Activated naive CD8-positive, alpha-beta T cell treated with anti-CD3 and anti-CD28 coated beads for 36 hours (primary cell): Measurements from ENCODE around the gene DCDC1. TPM values are rescaled to one million over a fixed set of nuclear protein-coding genes. Genes with fewer than 3 reads are reported as not detected.
"Not testable (repeated sequence)": the region's sequence is repeated elsewhere in the genome, so short reads cannot be mapped to it uniquely, and the experiment has no call there.

ENCODE experiments used
- DNase-seq: peaks from one replicate; pipeline ENCODE4 v3.0.0; 2021
- H3K27ac Mint-ChIP-seq: one replicate; pipeline ENCODE4 v1.8.0; 2022; ENCODE audit warnings: mild to moderate bottlenecking, moderate library complexity, mixed read lengths
- H3K27me3 Mint-ChIP-seq: one replicate; pipeline ENCODE4 v1.8.0; 2022; ENCODE audit warnings: mild to moderate bottlenecking, mixed read lengths
- H3K36me3 Mint-ChIP-seq: one replicate; pipeline ENCODE4 v1.8.0; 2021; ENCODE audit warnings: mild to moderate bottlenecking, mixed read lengths
- H3K4me1 Mint-ChIP-seq: one replicate; pipeline ENCODE4 v1.8.0; 2021; ENCODE audit warnings: mixed read lengths
- H3K4me3 Mint-ChIP-seq: one replicate; pipeline ENCODE4 v1.8.0; 2022; ENCODE audit warnings: mild to moderate bottlenecking, moderate library complexity, mixed read lengths
- H3K9me3 Mint-ChIP-seq: one replicate; pipeline ENCODE4 v1.8.0; 2022; ENCODE audit warnings: mixed read lengths
- total RNA-seq, 2 experiments: library from RNA; stranded (reverse); gene quantifications; one replicate each; pipeline ENCODE4 v1.2.3, GENCODE V29; 2021

The DCDC1 gene
- total RNA-seq, 2 experiments from 2014 or later: 0.14 to 0.36 TPM

- Mint-ChIP-seq H3K36me3 (no peaks in the 10 kb centered on the region), H3K4me1 (no peaks in the 10 kb centered on the region), H3K4me3 (no peak overlapping the region), H3K27ac (no peak overlapping the region), H3K9me3 (no peaks in the 10 kb centered on the region), H3K27me3 (no peaks in the 10 kb centered on the region)
- DNase-seq: no peak
Observed at GRCh38 chr11:30984827-30985226, 384.7 kb downstream of the DCDC1 start.

GRCh38 chr11:30984442-30984816, 385.1 kb downstream of the DCDC1 start:
- no peak for DNase-seq
- no peaks in the 10 kb centered on the region for H3K4me1 Mint-ChIP-seq
- H3K36me3 Mint-ChIP-seq: no peaks in the 10 kb centered on the region
- no peaks in the 10 kb centered on the region for H3K27me3 Mint-ChIP-seq
- no peaks in the 10 kb centered on the region for H3K9me3 Mint-ChIP-seq
- no peak overlapping the region for H3K27ac Mint-ChIP-seq
- H3K4me3 Mint-ChIP-seq: no peak overlapping the region

- H3K9me3 Mint-ChIP-seq: no peaks in the 10 kb centered on the region
- H3K27me3 Mint-ChIP-seq: no peaks in the 10 kb centered on the region
- no peak overlapping the region for H3K4me3 Mint-ChIP-seq
- no peak for DNase-seq
- H3K4me1 Mint-ChIP-seq: no peaks in the 10 kb centered on the region
- H3K27ac Mint-ChIP-seq: no peak overlapping the region
- H3K36me3 Mint-ChIP-seq: no peaks in the 10 kb centered on the region
Observed at GRCh38 chr11:30983776-30984441, 385.6 kb downstream of the DCDC1 start.

GRCh38 chr11:30983143-30983542, 386.4 kb downstream of the DCDC1 start:
- no peak overlapping the region for H3K4me3 Mint-ChIP-seq
- H3K27me3 Mint-ChIP-seq: no peaks in the 10 kb centered on the region
- H3K9me3 Mint-ChIP-seq: no peaks in the 10 kb centered on the region
- H3K4me1 Mint-ChIP-seq: no peaks in the 10 kb centered on the region
- DNase-seq: no peak
- no peak overlapping the region for H3K27ac Mint-ChIP-seq
- no peaks in the 10 kb centered on the region for H3K36me3 Mint-ChIP-seq

DNA sequence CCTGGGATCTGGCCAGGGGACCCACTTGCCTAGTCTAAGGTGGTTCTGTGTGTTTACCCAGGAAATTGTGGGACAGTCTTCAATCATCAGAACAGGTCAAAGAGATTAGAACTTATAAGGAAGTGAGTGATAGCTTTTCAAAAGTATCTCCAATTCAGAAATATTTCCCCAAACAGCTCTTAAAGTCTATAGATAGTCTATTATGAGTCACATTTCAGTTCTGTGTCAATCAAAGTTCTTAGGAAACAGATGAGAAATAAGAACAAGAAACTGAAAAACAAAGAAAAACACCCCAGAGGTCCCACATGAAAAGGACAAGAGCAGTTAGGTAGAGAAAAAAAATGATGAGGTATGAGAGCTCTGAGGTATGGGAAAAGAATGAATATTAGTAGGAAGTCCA, 402.0 kb downstream of the DCDC1 start:
- H3K9me3 Mint-ChIP-seq: peaks cover 5% of the 10 kb centered on the region
- no peaks in the 10 kb centered on the region for H3K4me1 Mint-ChIP-seq
- no peaks in the 10 kb centered on the region for H3K27me3 Mint-ChIP-seq
- no peak overlapping the region for H3K27ac Mint-ChIP-seq
- no peak overlapping the region for H3K4me3 Mint-ChIP-seq
- no peaks in the 10 kb centered on the region for H3K36me3 Mint-ChIP-seq
- no peak for DNase-seq

DNA sequence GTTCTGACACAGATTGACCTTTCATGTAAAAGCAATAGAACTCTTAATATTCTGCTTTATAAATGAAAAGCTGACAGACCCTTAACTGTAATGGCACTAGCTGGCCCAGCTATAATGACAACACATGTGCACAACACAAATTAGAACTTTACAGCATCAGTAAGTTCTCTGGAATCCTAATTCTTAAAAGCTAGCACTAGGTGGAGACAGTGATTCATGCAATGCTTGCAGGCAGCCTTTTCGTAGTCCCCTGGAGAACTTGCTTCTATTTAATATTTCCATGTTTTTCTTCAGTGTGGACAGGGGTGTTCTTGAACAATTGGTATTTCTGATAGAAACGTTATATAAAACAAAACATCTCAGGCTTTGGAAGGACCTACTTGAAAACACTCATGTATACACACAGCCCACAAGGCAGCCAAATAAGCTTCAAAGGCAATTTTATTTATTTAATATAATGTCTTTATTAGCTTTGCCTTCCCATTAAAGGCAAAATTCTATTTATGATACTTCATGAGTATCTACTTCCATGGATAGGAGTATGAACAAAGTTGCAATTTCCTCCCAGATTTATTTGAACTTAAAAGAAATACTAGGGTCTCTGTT, 409.0 kb downstream of the DCDC1 start:
- Mint-ChIP-seq H3K4me1 (no peaks in the 10 kb centered on the region), H3K27ac (no peak overlapping the region), H3K27me3 (no peaks in the 10 kb centered on the region), H3K4me3 (no peak overlapping the region), H3K9me3 (no peaks in the 10 kb centered on the region), H3K36me3 (no peaks in the 10 kb centered on the region)
- DNase-seq: no peak

- no peaks in the 10 kb centered on the region for H3K27me3 Mint-ChIP-seq
- H3K27ac Mint-ChIP-seq: no peak overlapping the region
- no peaks in the 10 kb centered on the region for H3K9me3 Mint-ChIP-seq
- no peak for DNase-seq
- no peaks in the 10 kb centered on the region for H3K4me1 Mint-ChIP-seq
- H3K36me3 Mint-ChIP-seq: no peaks in the 10 kb centered on the region
- no peak overlapping the region for H3K4me3 Mint-ChIP-seq
Observed at GRCh38 chr11:30956751-30957150, 412.8 kb downstream of the DCDC1 start.

GRCh38 chr11:30949838-30950237, 419.7 kb downstream of the DCDC1 start:
- no peak for DNase-seq
- Mint-ChIP-seq H3K9me3 (no peaks in the 10 kb centered on the region), H3K4me1 (no peaks in the 10 kb centered on the region), H3K27ac (no peak overlapping the region), H3K36me3 (no peaks in the 10 kb centered on the region), H3K4me3 (no peak overlapping the region), H3K27me3 (no peaks in the 10 kb centered on the region)

DNA sequence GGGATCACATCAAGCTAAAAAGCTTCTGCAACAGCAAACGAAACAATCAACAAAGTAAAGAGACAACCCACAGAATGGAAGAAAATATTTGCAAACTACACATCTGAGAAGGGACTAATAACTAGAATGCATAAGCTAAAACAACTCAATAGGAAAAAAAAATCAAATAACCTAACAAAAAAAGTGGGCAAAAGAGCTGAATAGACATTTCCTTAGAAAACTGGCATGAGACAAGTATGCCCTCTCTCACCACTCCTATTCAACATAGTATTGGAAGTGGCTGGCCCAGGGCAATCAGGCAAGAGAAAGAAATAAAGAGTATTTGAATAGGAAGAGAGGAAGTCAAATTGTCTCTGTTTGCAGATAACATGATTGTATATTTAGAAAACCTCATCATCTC, 421.8 kb downstream of the DCDC1 start:
- H3K27me3 Mint-ChIP-seq, H3K4me3 Mint-ChIP-seq, H3K27ac Mint-ChIP-seq, H3K4me1 Mint-ChIP-seq, DNase-seq, H3K9me3 Mint-ChIP-seq, H3K36me3 Mint-ChIP-seq: not testable (repeated sequence)

DNA sequence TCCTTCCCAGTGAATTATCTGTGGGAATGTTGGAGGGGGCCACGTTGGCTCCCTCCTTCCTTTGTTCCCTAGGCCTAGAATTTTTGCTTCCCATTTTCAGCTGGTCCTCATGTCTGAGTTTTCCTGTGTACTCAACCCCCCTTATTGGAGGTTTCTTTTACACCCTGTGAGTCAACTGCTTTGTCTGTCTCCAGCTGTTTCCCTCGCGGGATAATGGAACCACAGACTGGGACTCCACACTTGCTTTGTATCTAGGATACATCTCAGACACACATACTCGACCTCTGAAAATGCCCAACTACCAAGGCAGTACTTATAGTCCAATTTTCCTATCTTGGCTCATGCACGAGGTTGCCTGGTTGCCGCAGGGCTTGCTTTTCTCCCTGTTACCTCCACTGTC, 430.7 kb downstream of the DCDC1 start:
- no peak overlapping the region for H3K27ac Mint-ChIP-seq
- H3K9me3 Mint-ChIP-seq: peaks cover 5% of the 10 kb centered on the region
- no peak for DNase-seq
- H3K27me3 Mint-ChIP-seq: peaks cover 5% of the 10 kb centered on the region
- no peaks in the 10 kb centered on the region for H3K4me1 Mint-ChIP-seq
- H3K36me3 Mint-ChIP-seq: no peaks in the 10 kb centered on the region
- no peak overlapping the region for H3K4me3 Mint-ChIP-seq

DNA sequence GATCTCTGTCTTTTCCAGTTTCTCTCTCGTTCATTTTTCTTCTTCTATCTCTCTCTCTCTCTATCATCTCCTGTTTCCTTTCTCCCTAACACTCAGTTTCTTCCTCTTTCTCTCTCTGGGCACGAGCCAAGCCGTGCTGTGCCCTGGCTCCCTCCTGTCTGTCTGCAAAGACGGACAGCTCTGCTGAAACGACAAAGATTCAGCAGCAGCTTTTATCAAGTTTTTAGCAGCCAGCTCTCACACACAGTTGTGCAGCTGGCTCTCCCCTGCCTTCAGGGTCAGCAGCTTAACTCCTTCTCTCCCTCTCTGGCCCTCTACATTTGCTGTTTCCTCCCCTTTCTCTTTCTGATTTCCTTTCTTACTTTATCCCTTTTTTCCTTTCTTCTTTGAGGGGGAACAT, 431.4 kb downstream of the DCDC1 start:
- Mint-ChIP-seq H3K36me3 (no peaks in the 10 kb centered on the region), H3K27ac (no peak overlapping the region), H3K4me1 (no peaks in the 10 kb centered on the region), H3K27me3 (peaks cover 5% of the 10 kb centered on the region), H3K4me3 (no peak overlapping the region), H3K9me3 (peaks cover 5% of the 10 kb centered on the region)
- DNase-seq: no peak

DNA sequence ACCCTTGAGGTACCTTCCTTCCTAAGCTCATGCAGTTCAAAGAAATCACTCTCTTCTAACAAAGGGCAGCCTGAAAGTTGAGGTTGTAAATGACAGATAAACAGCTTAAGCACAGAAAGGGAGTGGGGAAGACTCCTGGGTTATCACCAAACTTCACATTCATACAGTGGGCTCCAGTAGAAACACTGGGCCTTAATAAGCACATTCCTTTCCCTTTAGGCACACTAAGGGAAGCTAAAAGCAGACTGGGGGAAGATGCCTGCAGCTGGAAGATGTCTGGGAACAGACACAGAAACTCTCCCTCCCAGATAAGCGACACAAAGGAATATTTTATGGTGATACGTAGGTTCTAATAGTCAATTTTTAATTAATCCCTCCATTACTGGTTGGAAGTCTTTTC, 433.0 kb downstream of the DCDC1 start:
- H3K9me3 Mint-ChIP-seq: peaks cover 5% of the 10 kb centered on the region
- H3K4me1 Mint-ChIP-seq: no peaks in the 10 kb centered on the region
- no peak overlapping the region for H3K4me3 Mint-ChIP-seq
- H3K27ac Mint-ChIP-seq: no peak overlapping the region
- no peak for DNase-seq
- no peaks in the 10 kb centered on the region for H3K36me3 Mint-ChIP-seq
- no peaks in the 10 kb centered on the region for H3K27me3 Mint-ChIP-seq

DNA sequence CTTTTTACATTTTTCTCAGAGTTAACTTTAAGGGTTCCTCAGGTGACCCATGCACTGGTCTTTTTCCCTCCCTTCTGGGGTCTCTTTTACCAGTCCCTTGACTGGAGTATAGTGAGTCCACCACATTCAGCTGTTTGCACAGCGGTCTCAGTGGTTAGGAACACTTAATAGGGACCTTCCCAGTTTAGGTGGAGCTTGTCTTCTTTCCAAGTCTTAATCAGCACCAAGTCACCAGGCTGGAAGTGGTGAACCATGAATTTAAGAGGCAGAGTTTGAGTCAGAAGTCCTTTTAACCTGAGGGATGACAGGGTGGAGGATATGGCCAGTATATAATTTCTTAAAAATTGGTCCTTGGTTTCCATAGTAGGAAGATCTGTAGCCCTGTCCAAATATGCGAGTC, 433.7 kb downstream of the DCDC1 start:
- H3K4me3 Mint-ChIP-seq: no peak overlapping the region
- no peaks in the 10 kb centered on the region for H3K27me3 Mint-ChIP-seq
- no peak overlapping the region for H3K27ac Mint-ChIP-seq
- peaks cover 5% of the 10 kb centered on the region for H3K9me3 Mint-ChIP-seq
- no peaks in the 10 kb centered on the region for H3K4me1 Mint-ChIP-seq
- no peak for DNase-seq
- no peaks in the 10 kb centered on the region for H3K36me3 Mint-ChIP-seq

- peaks cover 5% of the 10 kb centered on the region for H3K27me3 Mint-ChIP-seq
- no peak overlapping the region for H3K27ac Mint-ChIP-seq
- no peaks in the 10 kb centered on the region for H3K36me3 Mint-ChIP-seq
- no peaks in the 10 kb centered on the region for H3K4me1 Mint-ChIP-seq
- no peak overlapping the region for H3K4me3 Mint-ChIP-seq
- no peak for DNase-seq
- H3K9me3 Mint-ChIP-seq: no peaks in the 10 kb centered on the region
Observed at GRCh38 chr11:30926130-30926529, 443.4 kb downstream of the DCDC1 start.

DNA sequence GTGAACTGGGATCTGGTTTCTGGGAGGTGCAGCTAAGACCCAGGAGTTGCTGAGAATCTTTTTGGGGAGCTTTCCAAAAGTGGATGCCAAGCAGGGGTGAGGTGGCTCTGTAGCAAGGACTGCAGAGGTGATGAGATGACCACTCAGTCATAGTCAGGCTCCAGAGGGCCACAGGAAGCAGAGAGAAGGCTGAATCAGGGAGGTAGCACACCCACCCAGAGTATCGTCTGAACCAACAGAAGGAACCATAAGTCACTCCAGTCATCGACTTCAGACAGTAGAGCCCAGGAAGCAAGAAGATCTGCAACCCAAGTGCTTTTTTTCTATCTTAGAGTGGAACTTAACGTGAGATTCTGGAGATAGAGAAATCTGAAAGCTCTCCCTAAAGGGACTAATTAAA, 447.7 kb downstream of the DCDC1 start:
- Mint-ChIP-seq H3K36me3 (no peaks in the 10 kb centered on the region), H3K4me1 (no peaks in the 10 kb centered on the region), H3K27me3 (peaks cover 5% of the 10 kb centered on the region), H3K9me3 (no peaks in the 10 kb centered on the region), H3K27ac (no peak overlapping the region), H3K4me3 (no peak overlapping the region)
- DNase-seq: no peak

DNA sequence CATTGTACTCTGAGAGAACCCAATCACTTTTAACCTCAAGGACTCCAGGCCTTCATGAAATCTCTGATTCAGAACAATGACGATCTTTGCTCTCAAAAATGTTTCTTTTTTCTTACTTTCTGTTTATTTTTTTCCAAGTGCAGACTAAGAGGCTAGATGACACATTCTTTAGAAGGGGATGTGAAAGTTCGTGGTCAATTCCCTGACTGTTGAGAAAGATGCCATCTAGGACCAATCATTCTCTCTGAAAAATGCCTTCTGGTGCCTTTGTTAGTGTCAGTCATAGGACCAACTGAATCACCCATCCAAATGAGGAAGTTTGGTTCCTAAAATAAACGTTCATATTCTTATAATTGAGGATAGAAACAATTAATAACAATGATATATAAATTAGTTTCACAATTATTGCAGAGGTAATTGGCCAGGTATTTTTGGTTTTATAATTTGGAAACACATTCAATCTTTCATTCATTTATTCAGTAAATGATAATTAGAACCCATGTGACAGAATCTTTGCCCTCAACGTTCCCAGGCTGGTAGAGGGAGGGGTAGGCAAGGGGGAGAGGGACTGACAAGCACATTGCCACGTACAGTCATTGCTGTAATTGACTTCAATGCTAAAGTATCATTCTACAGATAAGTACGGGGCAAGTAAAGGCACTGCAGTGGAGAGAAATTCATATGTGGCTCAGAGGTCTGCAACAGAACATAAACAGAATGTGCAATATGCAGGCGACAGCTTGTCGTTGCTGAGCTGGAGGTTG, 450.0 kb downstream of the DCDC1 start:
- H3K4me3 Mint-ChIP-seq: no peak overlapping the region
- peaks cover 14% of the 10 kb centered on the region for H3K27me3 Mint-ChIP-seq
- H3K36me3 Mint-ChIP-seq: no peaks in the 10 kb centered on the region
- no peak overlapping the region for H3K27ac Mint-ChIP-seq
- DNase-seq: no peak
- no peaks in the 10 kb centered on the region for H3K4me1 Mint-ChIP-seq
- no peaks in the 10 kb centered on the region for H3K9me3 Mint-ChIP-seq
